Spleen (tissue), 7 donors: Measurements from ENCODE around the gene SNIP1.

ENCODE experiments used
- CTCF ChIP-seq, 11 experiments: fragments of 200-600 bp in 7 of 11; fragments of 450-650 bp in 4 of 11; sonication (generic) in 4 of 11; IDR thresholded peaks in 8 of 11; conservative IDR thresholded peaks in 3 of 11; 1 replicate in 7 of 11; 2 replicates in 4 of 11; pipeline versions ENCODE4 v1.4.0 to v1.8.0; 2016 to 2021; ENCODE audit warnings: antibody characterized with exemption in 11 of 11, inconsistent platforms in 4 of 11, mild to moderate bottlenecking in 1 of 11
- POLR2A ChIP-seq, 3 donors: fragments of 450-650 bp; IDR thresholded peaks; one replicate each; pipeline ENCODE4 v1.5.1; 2017; ENCODE audit warnings: antibody characterized with exemption in 3 of 3, mild to moderate bottlenecking in 1 of 3
- POLR2AphosphoS5 ChIP-seq, 3 donors: sonication (generic); formaldehyde crosslinking; IDR thresholded peaks; one replicate each; pipeline ENCODE4 v1.5.1; 2017; ENCODE audit warnings: antibody characterized with exemption in 3 of 3
- donor health status: DM: no; HTN: no; CAD: no; lungs with moderate emphysema.
- donor health status: DM: no; HTN: no; CAD: no.
- donor health status: DM: no; HTN: no; CAD: no.

GRCh38 chr1:37553927-37554808, at the start of gene SNIP1:
- peak in 2 of 11 experiments; percentile 16 to 23 for TF ChIP-seq CTCF (IDR thresholded peaks at IDR 0.05 in 8 of 11, conservative IDR thresholded peaks at IDR 0.05 in 3 of 11)
- TF ChIP-seq POLR2A (IDR thresholded peaks at IDR 0.05), result peak; percentile 28 to 61 (median 33)
- TF ChIP-seq POLR2AphosphoS5 (IDR thresholded peaks at IDR 0.05), result peak; percentile 88 to 95 (median 93)
